Endothelial cell (in vitro differentiated cells): ENCODE measurements around the gene GPN2. TPM values are rescaled to one million over a fixed set of nuclear protein-coding genes. Genes with fewer than 3 reads are reported as not detected.
"Not testable (repeated sequence)": the region's sequence is repeated elsewhere in the genome, so short reads cannot be mapped to it uniquely, and the experiment has no call there.

ENCODE experiments used
- DNase-seq: peaks from one replicate; pipeline ENCODE4 v3.0.0; 2021; ENCODE audit warnings: low spot score
- H3K27ac Mint-ChIP-seq: one replicate; pipeline ENCODE4 v1.8.0; 2021; ENCODE audit warnings: mixed read lengths, inconsistent platforms; ENCODE audit not compliant: unreplicated experiment
- H3K27me3 Mint-ChIP-seq: one replicate; pipeline ENCODE4 v1.8.0; 2021; ENCODE audit warnings: mild to moderate bottlenecking, moderate library complexity, mixed read lengths, inconsistent platforms; ENCODE audit not compliant: unreplicated experiment
- H3K36me3 Mint-ChIP-seq: one replicate; pipeline ENCODE4 v1.8.0; 2021; ENCODE audit warnings: mild to moderate bottlenecking, low read depth, mixed read lengths, inconsistent platforms; ENCODE audit not compliant: unreplicated experiment
- H3K4me1 Mint-ChIP-seq: one replicate; pipeline ENCODE4 v1.8.0; 2021; ENCODE audit warnings: mild to moderate bottlenecking, mixed read lengths, inconsistent platforms; ENCODE audit not compliant: unreplicated experiment
- H3K4me3 Mint-ChIP-seq: one replicate; pipeline ENCODE4 v1.8.0; 2021; ENCODE audit warnings: mild to moderate bottlenecking, mixed read lengths, inconsistent platforms; ENCODE audit not compliant: unreplicated experiment
- H3K9me3 Mint-ChIP-seq: one replicate; pipeline ENCODE4 v1.8.0; 2021; ENCODE audit warnings: mixed read lengths, inconsistent platforms; ENCODE audit not compliant: unreplicated experiment
- CTCF ChIP-seq: fragments of 200-600 bp; sonication (generic); IDR thresholded peaks from one replicate; pipeline ENCODE4 v1.5.0; 2021; ENCODE audit warnings: antibody characterized with exemption; ENCODE audit not compliant: unreplicated experiment
- total RNA-seq: library from RNA; stranded (reverse); fragmentation: NEBNext Ultra II Directional; extraction: Animal tissue kit (Norgen Biotek cat#: 25700); gene quantifications from one replicate; pipeline ENCODE4 v1.2.1, GENCODE V29; 2021; ENCODE audit not compliant: unreplicated experiment

GPN2 gene
- total RNA-seq, 1 donor from 2014 or later: 31.4 TPM

- no peak for DNase-seq
- H3K4me1 Mint-ChIP-seq: peaks cover 19% of the 10 kb centered on the region
- peaks cover 10% of the 10 kb centered on the region for H3K27me3 Mint-ChIP-seq
- TF ChIP-seq CTCF: no peak
- H3K4me3 Mint-ChIP-seq: peak overlapping the region; percentile 98
- peaks cover 51% of the 10 kb centered on the region for H3K36me3 Mint-ChIP-seq
- H3K9me3 Mint-ChIP-seq: no peaks in the 10 kb centered on the region
- H3K27ac Mint-ChIP-seq: no peak overlapping the region
Measured at GRCh38 chr1:26888231-26888630, 1.9 kb downstream of the GPN2 start.

GRCh38 chr1:26887125-26887524, 3.0 kb downstream of the GPN2 start:
- DNase-seq: no peak
- Mint-ChIP-seq H3K4me1 (peaks cover 19% of the 10 kb centered on the region), H3K4me3 (no peak overlapping the region), H3K36me3 (peaks cover 54% of the 10 kb centered on the region), H3K27me3 (peaks cover 12% of the 10 kb centered on the region), H3K27ac (peak overlapping the region; percentile 70), H3K9me3 (no peaks in the 10 kb centered on the region)
- TF ChIP-seq CTCF: peak; percentile 25

- no peak overlapping the region for H3K27ac Mint-ChIP-seq
- no peak for TF ChIP-seq CTCF
- peaks cover 42% of the 10 kb centered on the region for H3K36me3 Mint-ChIP-seq
- no peaks in the 10 kb centered on the region for H3K4me1 Mint-ChIP-seq
- peaks cover 1% of the 10 kb centered on the region for H3K27me3 Mint-ChIP-seq
- peak overlapping the region; percentile 52 for H3K4me3 Mint-ChIP-seq
- DNase-seq: no peak
- no peaks in the 10 kb centered on the region for H3K9me3 Mint-ChIP-seq
Measured at GRCh38 chr1:26882696-26883463, 7.2 kb downstream of the GPN2 start.

- not testable (repeated sequence) for H3K4me1 Mint-ChIP-seq, DNase-seq, H3K9me3 Mint-ChIP-seq, H3K27me3 Mint-ChIP-seq, H3K4me3 Mint-ChIP-seq, H3K27ac Mint-ChIP-seq
- H3K36me3 Mint-ChIP-seq: peaks cover 37% of the 10 kb centered on the region
Measured at GRCh38 chr1:26881611-26882010, 8.5 kb downstream of the GPN2 start.

GRCh38 chr1:26879793-26880192, 10.3 kb downstream of the GPN2 start:
- TF ChIP-seq CTCF: no peak
- H3K36me3 Mint-ChIP-seq: peaks cover 31% of the 10 kb centered on the region
- DNase-seq: no peak

More at GRCh38 chr1:26879793-26880192, 10.3 kb downstream of the GPN2 start:
- Mint-ChIP-seq H3K27ac (no peak overlapping the region), H3K27me3 (peaks cover 1% of the 10 kb centered on the region), H3K4me3 (no peak overlapping the region), H3K4me1 (no peaks in the 10 kb centered on the region), H3K9me3 (no peaks in the 10 kb centered on the region)
